ENCODE measurements around the gene SMC4.
"Not testable (repeated sequence)": the region's sequence is repeated elsewhere in the genome, so short reads cannot be mapped to it uniquely, and the experiment has no call there.

SMC4 gene

DNA sequence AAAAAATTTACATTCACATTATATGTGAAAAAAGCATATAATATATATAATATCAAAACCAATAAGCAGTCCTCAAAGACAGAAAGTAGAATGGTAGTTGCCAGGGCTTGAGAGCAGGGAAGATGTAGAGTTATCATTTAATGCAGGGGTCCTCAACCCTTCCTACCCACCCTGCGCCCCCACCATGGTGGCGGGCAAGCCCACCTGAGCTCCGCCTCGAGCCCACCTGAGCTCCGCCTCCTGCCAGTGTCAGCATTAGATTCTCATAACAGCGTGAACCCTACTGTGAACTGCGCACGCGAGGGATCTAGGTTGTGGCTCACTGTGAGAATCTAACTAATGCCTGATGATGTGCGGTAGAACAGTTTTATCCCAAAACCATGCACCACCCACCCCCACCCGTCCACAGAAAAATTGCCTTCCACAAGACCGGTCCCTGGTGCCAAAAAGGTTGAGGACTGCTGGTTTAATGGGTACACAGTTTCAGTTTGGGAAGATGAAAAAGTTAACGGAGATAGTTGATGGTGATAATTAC, 47.1 kb downstream of the SMC4 start:
- no peak overlapping the region for H3K4me3 Mint-ChIP-seq
- H3K27ac Mint-ChIP-seq = no peak overlapping the region
- peaks cover 36% of the 10 kb centered on the region for H3K4me1 Mint-ChIP-seq (ENCODE audit: low read depth)
- no peaks in the 10 kb centered on the region for H3K27me3 Mint-ChIP-seq (ENCODE audit: low read depth)
- peaks cover 6% of the 10 kb centered on the region for H3K9me3 Mint-ChIP-seq
- H3K36me3 Mint-ChIP-seq (ENCODE audit: low read depth) = peaks cover 32% of the 10 kb centered on the region

DNA sequence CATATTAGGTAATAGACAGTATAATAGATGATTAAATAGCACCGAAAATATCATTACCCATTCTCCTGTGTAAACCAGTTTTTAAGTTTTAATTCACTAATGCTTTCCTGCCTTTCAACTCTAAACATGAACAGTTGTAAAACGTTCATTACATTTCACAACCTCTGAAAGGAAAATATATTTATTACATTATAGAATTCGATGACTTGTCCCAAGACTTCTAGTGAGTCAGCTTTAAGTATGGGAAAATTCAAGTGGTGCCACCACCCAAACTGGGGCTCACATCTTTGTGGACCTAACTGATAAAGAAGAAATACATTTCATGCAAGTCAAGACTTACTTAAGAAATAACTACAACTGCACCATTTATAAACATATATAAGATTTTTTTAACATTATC, 48.1 kb downstream of the SMC4 start:
- peak overlapping the region; percentile 31 for H3K4me3 Mint-ChIP-seq
- peaks cover 6% of the 10 kb centered on the region for H3K9me3 Mint-ChIP-seq
- no peaks in the 10 kb centered on the region for H3K27me3 Mint-ChIP-seq (ENCODE audit: low read depth)
- peaks cover 29% of the 10 kb centered on the region for H3K4me1 Mint-ChIP-seq (ENCODE audit: low read depth)
- no peak overlapping the region for H3K27ac Mint-ChIP-seq
- H3K36me3 Mint-ChIP-seq (ENCODE audit: low read depth) = peaks cover 31% of the 10 kb centered on the region

DNA sequence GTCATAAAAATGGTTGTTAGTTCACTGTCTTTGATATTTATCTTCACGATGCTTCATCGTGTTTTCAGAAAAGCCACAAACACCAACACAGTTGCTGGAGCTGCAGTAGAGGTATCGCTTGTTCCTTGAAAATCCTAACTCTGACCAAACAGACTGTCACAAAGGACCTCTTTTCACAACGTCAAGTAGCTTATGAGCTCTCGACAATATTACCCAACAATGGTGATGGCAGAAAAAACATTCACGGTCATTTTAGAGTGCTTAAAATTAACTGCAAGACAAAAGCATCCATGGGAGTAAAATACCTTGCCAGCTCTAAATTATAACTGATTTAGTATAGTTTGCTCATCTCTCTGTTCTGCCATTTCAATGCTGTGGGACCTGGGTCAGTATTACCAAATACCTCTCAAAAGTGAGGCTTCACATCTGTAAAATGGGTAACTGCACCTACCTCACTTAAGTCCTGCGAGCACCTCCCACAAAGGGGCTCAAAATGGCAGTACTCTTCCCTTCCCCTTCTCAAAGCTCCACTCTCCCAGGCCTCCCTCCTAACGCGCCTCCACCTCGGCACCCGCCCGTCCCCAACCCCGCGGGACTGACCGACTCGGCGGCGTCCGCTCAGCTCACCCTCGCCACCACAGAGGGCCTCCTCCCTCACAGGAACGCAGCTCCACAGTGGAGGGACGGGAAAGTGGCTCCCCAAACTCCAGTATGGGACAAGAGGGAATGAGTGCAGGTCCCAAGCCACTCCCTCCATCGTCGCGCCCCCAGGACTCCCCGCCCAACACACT, 49.6 kb downstream of the SMC4 start:
- peak overlapping the region; percentile 93 for H3K4me3 Mint-ChIP-seq
- H3K9me3 Mint-ChIP-seq = peaks cover 6% of the 10 kb centered on the region
- H3K27me3 Mint-ChIP-seq (ENCODE audit: low read depth) = no peaks in the 10 kb centered on the region
- H3K4me1 Mint-ChIP-seq (ENCODE audit: low read depth) = peaks cover 23% of the 10 kb centered on the region
- H3K27ac Mint-ChIP-seq = peak overlapping the region; percentile 94
- H3K36me3 Mint-ChIP-seq (ENCODE audit: low read depth) = peaks cover 27% of the 10 kb centered on the region

DNA sequence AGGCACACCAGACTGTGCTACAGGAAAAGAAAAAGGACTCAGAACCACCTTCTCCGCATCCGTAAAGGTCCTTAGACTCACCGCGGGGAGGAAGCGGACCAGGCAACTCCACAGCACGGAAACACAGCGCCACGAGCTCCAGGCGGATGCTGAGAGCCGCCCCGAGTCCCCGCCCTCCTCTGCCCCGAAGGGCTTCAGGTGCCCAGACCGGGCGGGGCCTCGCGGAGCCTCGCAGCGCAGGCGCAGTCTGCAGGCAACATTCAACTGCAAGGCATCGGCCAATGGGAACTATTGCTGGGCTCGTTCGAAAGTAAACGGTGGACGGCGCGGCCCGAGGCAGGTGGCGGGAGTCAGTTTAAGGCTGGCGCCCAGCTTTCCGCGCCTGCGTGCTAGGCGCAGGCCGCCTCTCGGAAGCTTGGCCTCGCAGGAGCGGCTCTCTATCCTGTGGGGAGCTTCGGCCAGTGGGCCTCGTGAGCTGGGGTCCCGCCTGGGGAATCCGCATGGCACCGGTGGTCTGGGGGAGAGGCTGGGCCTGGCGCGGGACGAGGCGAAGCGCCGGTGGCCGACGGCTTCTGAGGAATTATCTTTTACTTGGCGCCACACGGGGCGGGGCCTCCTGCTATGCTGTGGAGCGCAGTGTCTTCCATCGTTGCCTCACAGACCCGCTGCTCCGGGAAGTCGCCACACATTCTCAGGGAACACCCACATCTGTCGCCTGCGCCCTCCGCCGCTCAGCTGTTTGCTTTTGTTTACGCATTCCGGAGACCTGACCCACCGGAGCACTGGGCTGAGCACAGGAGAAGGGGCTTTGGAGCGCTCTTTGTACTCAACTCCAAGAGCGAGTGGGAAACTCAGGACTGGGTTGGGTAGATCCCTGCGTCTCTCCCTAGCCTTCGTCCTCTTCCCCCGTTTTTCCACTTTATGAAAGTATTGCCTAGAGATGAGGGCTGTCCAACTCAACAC, 50.5 kb downstream of the SMC4 start, which contains the start of gene TRIM59:
Gene TRIM59 (minus strand): TSS at position 151 of the 963 bp plus-strand sequence. CDS start 10,603 bp downstream, outside the sequence.
- Mint-ChIP-seq H3K27ac (peak within 1 kb of the TSS; percentile 94), H3K27me3 (ENCODE audit: low read depth) (peaks cover 5% of the 10 kb centered on the region), H3K4me1 (ENCODE audit: low read depth) (peaks cover 18% of the 10 kb centered on the region), H3K4me3 (peak within 1 kb of the TSS; percentile 93), H3K9me3 (peaks cover 6% of the 10 kb centered on the region), H3K36me3 (ENCODE audit: low read depth) (peaks cover 22% of the 10 kb centered on the region)

GRCh38 chr3:160450846-160451245, 51.4 kb downstream of the SMC4 start:
- Mint-ChIP-seq H3K27ac (peak overlapping the region; percentile 94), H3K9me3 (peaks cover 6% of the 10 kb centered on the region), H3K36me3 (ENCODE audit: low read depth) (peaks cover 17% of the 10 kb centered on the region), H3K27me3 (ENCODE audit: low read depth) (peaks cover 5% of the 10 kb centered on the region), H3K4me3 (peak overlapping the region; percentile 93), H3K4me1 (ENCODE audit: low read depth) (peaks cover 18% of the 10 kb centered on the region)

- peaks cover 14% of the 10 kb centered on the region for H3K4me1 Mint-ChIP-seq (ENCODE audit: low read depth)
- H3K27ac Mint-ChIP-seq = no peak overlapping the region
- H3K27me3 Mint-ChIP-seq (ENCODE audit: low read depth) = peaks cover 5% of the 10 kb centered on the region
- peaks cover 6% of the 10 kb centered on the region for H3K9me3 Mint-ChIP-seq
- no peak overlapping the region for H3K4me3 Mint-ChIP-seq
- H3K36me3 Mint-ChIP-seq (ENCODE audit: low read depth) = peaks cover 13% of the 10 kb centered on the region
Observed at GRCh38 chr3:160451602-160452001, 52.2 kb downstream of the SMC4 start.

DNA sequence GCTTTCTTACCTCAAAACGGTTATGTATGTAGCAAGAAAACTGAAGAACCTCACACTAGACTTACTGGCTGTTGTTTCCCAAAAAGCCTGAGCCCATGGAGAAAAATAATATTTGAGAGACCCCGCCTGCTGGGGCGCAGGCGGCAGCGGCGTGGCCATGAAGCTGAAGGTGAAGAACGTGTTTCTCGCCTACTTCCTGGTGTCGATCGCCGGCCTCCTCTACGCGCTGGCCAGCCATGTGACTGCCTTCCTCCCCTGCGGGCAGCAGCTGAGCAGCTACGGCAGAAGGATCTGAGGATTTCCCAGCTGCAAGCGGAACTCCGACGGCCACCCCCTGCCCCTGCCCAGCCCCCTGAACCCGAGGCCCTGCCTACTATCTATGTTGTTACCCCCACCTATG, 52.8 kb downstream of the SMC4 start:
- not testable (repeated sequence) for H3K4me3 Mint-ChIP-seq; H3K27me3 Mint-ChIP-seq (ENCODE audit: low read depth); H3K9me3 Mint-ChIP-seq; H3K27ac Mint-ChIP-seq
- peaks cover 13% of the 10 kb centered on the region for H3K36me3 Mint-ChIP-seq (ENCODE audit: low read depth)
- H3K4me1 Mint-ChIP-seq (ENCODE audit: low read depth) = peaks cover 12% of the 10 kb centered on the region

DNA sequence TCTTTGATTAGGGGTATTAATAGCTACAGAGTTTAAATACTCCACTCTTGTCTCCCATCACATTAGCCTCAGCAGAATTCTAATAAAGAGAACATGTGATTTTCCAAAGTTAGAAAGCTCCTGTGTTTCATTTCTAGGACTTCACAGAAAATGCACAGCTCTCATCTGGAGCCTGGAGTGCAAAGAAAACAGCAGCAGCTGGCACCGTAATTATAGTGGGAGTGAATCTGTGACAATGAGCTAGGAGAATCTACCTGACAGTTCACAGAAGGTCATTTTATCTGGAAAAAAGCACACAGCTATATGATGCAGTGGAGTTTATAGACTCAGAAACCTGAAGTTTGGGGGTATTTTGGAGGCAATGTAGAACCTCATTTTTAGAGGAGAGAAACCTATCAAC, 55.5 kb downstream of the SMC4 start:
- Mint-ChIP-seq H3K9me3 (peaks cover 6% of the 10 kb centered on the region), H3K27ac (no peak overlapping the region), H3K4me3 (no peak overlapping the region), H3K4me1 (ENCODE audit: low read depth) (peaks cover 4% of the 10 kb centered on the region), H3K36me3 (ENCODE audit: low read depth) (peaks cover 4% of the 10 kb centered on the region), H3K27me3 (ENCODE audit: low read depth) (peaks cover 16% of the 10 kb centered on the region)

DNA sequence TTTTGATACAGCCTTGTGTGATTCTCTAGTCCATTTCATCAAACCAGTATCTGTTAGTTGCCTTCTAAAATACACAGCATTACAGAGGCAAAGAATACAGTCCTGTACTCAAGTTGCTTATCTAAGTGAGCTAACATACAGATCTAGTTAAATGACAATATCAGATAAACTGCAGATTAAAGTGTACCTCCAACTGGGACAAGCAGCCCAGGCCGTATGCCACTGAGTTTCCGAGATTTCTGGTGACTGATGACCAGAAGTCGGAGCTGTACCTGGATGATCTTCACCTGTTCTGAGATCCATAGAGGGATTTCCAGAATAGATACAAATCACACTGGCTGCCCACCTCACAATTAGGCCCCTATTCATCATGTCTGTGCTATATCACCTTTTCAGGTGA, 56.4 kb downstream of the SMC4 start:
- H3K36me3 Mint-ChIP-seq (ENCODE audit: low read depth) = no peaks in the 10 kb centered on the region
- peaks cover 16% of the 10 kb centered on the region for H3K27me3 Mint-ChIP-seq (ENCODE audit: low read depth)
- H3K4me1 Mint-ChIP-seq (ENCODE audit: low read depth) = no peaks in the 10 kb centered on the region
- H3K4me3 Mint-ChIP-seq = no peak overlapping the region
- no peak overlapping the region for H3K27ac Mint-ChIP-seq
- H3K9me3 Mint-ChIP-seq = no peaks in the 10 kb centered on the region

DNA sequence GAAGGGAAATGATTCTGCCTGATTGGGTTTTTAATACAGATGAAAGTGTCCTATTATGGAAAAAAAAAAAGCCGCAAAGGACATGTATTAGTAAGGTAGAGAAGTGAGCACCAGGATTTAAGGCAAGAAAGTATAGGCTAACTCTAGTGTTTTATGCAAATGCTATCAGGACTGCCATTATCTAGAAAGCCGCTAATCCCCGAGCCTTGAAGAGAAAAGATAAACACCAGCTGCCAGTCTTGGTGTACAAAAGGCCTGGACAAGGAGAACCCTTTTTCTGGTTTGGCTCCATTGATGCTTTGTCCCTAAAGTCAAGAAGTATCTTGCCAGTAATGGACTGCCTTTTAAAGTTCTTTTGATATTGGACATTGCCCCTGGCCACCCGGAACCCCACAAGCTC, 58.7 kb downstream of the SMC4 start:
- peaks cover 33% of the 10 kb centered on the region for H3K27me3 Mint-ChIP-seq (ENCODE audit: low read depth)
- H3K9me3 Mint-ChIP-seq = no peaks in the 10 kb centered on the region
- H3K36me3 Mint-ChIP-seq (ENCODE audit: low read depth) = no peaks in the 10 kb centered on the region
- no peaks in the 10 kb centered on the region for H3K4me1 Mint-ChIP-seq (ENCODE audit: low read depth)
- no peak overlapping the region for H3K4me3 Mint-ChIP-seq
- no peak overlapping the region for H3K27ac Mint-ChIP-seq

GRCh38 chr3:160459450-160459970, 60.1 kb downstream of the SMC4 start:
- Mint-ChIP-seq H3K27me3 (ENCODE audit: low read depth) (peaks cover 30% of the 10 kb centered on the region), H3K9me3 (no peaks in the 10 kb centered on the region), H3K27ac (no peak overlapping the region), H3K4me3 (no peak overlapping the region), H3K36me3 (ENCODE audit: low read depth) (no peaks in the 10 kb centered on the region), H3K4me1 (ENCODE audit: low read depth) (no peaks in the 10 kb centered on the region)

DNA sequence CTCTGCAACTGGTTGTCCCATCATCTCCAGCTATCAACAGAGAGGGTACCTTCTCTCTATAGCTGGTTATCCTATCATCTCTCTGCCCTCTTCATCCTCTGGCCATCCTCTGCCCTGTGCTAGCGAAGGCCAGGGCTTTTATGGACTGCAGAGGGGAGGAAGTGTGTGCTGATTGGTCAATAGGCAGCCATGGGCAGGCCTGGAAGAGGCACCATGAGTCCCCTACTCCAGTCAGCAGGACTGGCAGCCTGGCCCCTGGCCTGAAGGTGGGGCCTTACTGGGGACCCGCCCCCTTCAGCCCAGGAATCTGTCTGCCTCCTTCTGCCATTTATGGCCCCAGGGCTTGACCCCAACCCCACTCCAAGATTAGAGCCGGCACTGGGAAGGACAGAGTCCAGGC, 60.6 kb downstream of the SMC4 start:
- Mint-ChIP-seq H3K27ac (no peak overlapping the region), H3K36me3 (ENCODE audit: low read depth) (no peaks in the 10 kb centered on the region), H3K4me1 (ENCODE audit: low read depth) (no peaks in the 10 kb centered on the region), H3K4me3 (no peak overlapping the region), H3K27me3 (ENCODE audit: low read depth) (peaks cover 31% of the 10 kb centered on the region), H3K9me3 (no peaks in the 10 kb centered on the region)

DNA sequence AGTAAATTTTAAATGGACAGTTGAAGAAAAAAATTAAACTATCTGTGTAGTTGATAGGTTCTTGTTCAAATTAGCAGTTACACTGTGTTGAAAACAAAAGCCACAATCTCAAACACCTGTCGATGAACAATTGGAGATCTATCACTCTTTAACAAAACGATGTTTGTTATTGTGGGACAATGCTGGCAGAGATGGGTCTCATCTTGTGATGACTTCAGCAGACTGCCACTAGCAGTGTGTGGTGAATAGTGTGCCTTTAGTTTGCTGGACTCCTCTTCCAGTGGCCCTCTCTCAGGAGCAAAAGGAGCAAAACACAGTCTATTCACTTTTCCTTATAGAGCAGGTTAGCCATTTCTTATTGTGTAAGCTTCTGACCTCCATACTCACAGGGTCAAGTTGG, 64.9 kb downstream of the SMC4 start:
- no peaks in the 10 kb centered on the region for H3K4me1 Mint-ChIP-seq (ENCODE audit: low read depth)
- peaks cover 38% of the 10 kb centered on the region for H3K27me3 Mint-ChIP-seq (ENCODE audit: low read depth)
- no peak overlapping the region for H3K4me3 Mint-ChIP-seq
- no peaks in the 10 kb centered on the region for H3K36me3 Mint-ChIP-seq (ENCODE audit: low read depth)
- H3K9me3 Mint-ChIP-seq = peaks cover 6% of the 10 kb centered on the region
- no peak overlapping the region for H3K27ac Mint-ChIP-seq

- Mint-ChIP-seq H3K27me3 (ENCODE audit: low read depth) (peaks cover 43% of the 10 kb centered on the region), H3K4me1 (ENCODE audit: low read depth) (no peaks in the 10 kb centered on the region), H3K27ac (no peak overlapping the region), H3K36me3 (ENCODE audit: low read depth) (peaks cover 5% of the 10 kb centered on the region), H3K4me3 (no peak overlapping the region), H3K9me3 (peaks cover 13% of the 10 kb centered on the region)
Observed at GRCh38 chr3:160464971-160465370, 65.5 kb downstream of the SMC4 start.

Measured in T-helper 1 cell treated with Interleukin-12 subunit alpha and Interleukin-12 subunit beta and Interleukin-4 antibody, amounts not matched to agents 30 μg/mL and 1 μg/mL, for 36 hours (primary cell).